GM21367 (cell line): Measurements from ENCODE around the gene ANXA7.
"Not testable (repeated sequence)": the region's sequence is repeated elsewhere in the genome, so short reads cannot be mapped to it uniquely, and the experiment has no call there.

ENCODE experiments used
- ATAC-seq: cut with Tn5 transposase; IDR thresholded peaks from one replicate; pipeline ENCODE4 v1.9.1; 2021; ENCODE audit not compliant: unreplicated experiment

The ANXA7 gene

GRCh38 chr10:73408061-73408460 is 5.8 kb downstream of the ANXA7 start:
- no peak for ATAC-seq

GRCh38 chr10:73407495-73407894 is 6.4 kb downstream of the ANXA7 start:
- no peak for ATAC-seq

- ATAC-seq = no peak
Measured at GRCh38 chr10:73406846-73407245, 7.0 kb downstream of the ANXA7 start.

DNA sequence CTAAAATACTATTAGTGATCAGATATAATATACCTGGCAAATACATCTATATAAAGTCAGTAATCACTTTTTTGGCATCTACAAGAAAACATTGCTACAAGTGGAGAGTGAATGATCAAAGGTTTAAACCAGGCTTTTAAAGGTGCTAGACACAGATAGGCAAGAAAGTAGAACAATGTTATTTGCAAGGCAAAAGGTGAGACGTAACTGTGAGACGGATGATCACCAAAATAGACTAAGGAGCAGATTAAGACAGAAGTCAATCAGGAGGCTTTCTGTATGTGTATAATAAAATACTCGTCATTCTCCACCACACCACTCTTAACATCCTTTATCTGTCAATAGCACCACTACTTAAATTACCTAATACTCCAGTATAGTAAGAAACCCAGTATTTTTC is 8.3 kb downstream of the ANXA7 start:
- no peak for ATAC-seq

- ATAC-seq = no peak
Measured at GRCh38 chr10:73404690-73405089, 9.2 kb downstream of the ANXA7 start.

DNA sequence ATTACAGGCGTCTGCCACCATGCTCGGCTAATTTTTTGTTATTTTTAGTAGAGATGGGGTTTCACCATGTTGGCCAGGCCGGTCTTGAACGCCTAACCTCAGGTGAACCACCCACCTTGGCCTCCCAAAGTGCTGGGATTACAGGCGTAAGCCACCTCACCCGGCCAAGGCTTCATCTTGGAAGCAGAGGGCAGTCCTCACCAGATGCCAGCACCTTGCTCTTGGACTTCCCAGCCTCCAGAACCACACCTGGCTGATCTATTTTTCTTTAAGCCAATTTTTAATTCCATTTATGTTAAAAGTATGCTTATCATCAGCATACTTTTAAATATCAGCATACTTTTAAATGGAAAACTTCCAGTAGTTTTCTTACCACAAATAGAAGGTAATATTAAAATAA is 12.2 kb downstream of the ANXA7 start:
- no peak for ATAC-seq

- no peak for ATAC-seq
Measured at GRCh38 chr10:73399063-73399462, 14.8 kb downstream of the ANXA7 start.

DNA sequence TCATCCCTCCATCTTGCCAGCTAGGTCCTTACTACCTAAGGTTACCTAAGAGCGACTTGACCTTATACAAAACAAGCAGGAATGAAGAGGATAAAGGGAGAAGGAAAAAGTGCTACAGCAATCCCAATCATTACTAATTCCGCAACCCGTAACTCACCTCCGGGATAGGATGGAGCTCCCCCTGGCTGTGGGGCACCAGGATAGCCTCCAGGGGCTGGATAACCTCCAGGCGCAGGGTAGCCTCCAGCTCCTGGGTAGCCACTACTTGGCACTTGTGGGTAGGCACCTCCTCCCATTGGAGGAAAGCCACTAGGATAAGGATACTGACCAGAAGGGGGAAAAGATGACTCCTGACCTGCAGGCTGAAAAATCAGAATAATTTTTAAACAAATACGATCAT is 15.8 kb downstream of the ANXA7 start:
- no peak for ATAC-seq

DNA sequence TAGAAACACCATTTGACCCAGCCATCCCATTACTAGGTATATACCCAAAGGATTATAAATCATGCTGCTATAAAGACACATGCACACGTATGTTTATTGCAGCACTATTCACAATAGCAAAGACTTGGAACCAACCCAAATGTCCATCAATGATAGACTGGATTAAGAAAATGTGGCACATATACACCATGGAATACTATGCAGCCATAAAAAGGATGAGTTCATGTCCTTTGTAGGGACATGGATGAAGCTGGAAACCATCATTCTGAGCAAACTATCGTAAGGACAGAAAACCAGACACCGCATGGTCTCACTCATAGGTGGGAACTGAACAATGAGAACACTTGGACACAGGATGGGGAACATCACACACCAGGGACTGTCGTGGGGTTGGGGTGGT is 19.5 kb downstream of the ANXA7 start:
- not testable (repeated sequence) for ATAC-seq

- ATAC-seq = no peak
Measured at GRCh38 chr10:73388228-73388627, 25.6 kb downstream of the ANXA7 start.

DNA sequence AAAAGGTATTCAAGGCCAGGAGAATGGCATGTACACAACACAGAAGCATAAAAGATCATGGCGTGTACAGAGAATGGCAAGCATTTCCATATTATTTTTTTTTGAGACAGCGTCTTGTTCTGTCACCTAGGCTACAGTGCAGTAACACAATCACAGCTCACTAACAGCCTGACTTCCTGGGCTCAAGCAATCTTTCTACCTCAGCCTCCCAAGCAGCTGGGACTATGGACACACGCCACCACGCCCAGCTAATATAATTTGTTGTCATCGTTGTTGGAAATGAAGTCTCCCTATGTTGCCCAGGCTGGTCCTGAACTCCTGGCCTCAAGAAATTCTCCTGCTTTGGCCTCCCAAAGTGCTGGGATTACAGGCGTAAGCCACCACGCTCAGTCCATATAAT is 27.3 kb downstream of the ANXA7 start:
- ATAC-seq = no peak

DNA sequence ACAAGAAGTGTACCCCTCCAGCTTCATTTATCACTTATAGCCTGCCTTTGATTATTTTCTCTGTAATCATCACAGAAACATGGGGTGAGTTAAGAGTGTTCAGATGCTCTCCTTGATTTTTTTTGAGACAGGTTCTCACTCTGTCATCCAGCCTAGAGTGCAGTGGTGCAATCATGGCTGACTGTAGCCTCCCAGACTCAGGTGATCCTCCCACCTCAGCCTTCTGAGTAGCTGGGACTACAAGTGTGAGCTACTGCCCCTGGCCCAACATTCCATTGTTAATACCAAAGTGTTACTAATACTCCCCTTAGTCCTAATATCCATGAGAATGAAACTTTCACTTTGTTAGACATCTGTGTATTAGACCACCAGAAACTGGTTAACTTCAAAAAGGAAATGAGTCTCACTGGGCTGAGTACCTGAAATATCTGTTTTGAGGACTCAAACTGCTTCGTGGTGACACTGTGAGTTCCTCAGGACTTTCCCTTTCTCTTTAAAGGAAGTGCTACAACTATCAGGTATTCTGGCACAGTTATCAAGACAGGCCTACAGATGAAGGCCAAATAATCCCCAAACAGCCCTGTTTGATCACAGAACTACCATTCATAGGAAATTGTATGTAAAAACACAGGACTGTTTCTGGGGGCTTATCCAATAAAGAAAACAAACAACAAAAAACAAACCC is 34.7 kb downstream of the ANXA7 start:
- ATAC-seq = no peak

GRCh38 chr10:73376679-73377078 is 37.2 kb downstream of the ANXA7 start:
- ATAC-seq = no peak

DNA sequence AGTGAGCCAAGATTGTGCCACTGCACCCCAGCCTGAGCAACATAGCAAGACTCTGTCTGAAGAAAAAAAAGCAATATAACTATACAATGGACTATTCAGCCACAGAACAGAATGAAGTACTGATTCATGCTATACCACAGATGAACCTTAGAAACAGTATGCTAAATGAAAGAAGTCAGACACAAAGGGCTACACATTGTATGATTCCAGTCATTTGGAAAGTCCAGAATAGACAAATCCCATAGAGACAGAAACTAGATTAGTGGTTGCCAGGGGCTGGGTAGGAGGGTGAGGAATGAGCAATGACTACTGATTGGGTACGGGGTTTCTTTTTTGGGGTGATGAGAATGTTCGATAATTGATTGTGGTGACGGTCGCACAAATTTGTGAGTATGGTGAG is 45.6 kb downstream of the ANXA7 start:
- no peak for ATAC-seq

DNA sequence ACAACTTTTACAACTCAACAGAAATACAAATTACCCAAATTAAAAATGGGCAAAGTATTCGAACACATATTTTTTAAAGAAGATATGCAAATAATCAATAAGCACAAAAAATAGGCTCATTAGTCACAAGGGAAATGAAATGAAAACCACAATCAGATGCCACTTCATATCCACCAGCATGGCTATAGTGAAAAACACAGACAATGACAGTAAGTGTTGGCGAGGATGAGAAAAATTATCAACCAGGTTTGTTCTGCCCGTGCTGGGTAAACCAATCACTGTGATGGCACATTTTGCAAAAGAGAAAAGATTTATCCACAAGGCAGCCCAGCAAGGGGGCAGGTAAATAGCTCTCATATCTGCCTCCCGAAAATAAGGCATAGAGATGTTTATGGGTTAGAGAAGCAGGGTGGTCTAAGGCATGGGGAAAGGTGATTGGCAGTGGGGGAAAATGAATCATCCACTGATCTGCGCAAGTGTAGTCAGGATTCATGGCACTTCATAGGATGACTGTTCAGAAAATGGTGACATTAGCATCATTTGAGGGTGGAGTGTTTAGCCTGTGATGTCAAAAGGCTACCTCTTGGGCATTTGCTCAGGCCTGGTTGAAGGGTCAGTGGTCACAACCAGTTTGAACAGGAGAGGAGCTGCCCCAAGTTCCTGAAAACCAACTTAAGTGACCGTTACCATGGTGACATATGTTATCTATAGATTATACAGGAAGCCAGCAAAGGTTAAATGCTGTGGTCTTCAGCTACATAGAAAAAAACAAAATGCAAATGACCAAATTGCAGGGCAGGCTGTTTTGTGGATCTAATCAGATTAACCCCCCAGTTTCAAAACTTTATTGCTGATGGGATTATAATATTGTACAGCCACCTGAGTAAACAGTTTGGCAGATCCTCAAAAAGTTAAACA is 47.2 kb downstream of the ANXA7 start:
- no peak for ATAC-seq

DNA sequence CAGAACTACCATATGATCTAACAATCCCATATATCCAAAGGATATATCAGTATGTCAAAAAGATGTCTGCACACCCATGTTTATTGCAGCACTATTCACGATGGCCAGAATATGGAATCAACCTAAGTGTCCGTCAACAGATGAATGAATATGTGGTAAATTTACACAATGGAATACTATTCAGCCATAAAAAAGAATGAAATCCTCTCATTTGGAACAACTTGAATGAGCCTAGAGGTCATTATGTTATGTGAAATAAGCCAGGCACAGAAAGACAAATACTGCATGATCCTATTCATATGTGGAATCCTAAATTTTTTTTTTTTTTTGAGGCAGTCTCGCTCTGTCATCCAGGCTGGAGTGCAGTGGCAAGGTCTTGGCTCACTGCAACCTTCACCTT is 48.9 kb downstream of the ANXA7 start:
- ATAC-seq = no peak

DNA sequence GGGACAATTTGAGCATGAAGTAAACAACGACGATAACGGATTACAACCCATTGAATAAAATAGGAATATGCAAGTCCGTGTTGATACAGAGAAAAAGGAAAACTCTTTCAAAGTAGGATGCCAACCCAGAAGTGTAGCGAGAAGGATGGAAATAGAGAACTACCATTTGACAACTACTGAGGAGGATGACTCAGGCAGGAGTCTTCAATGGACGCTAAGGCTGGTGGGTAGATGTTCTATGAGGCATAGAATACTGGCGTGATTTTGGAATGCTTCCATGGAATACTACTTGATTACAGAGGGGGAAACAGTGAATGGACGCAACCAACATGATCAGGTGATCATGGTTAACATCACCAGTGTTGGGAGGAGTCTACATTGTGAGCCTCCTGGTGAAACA is 54.4 kb downstream of the ANXA7 start:
- no peak for ATAC-seq

GRCh38 chr10:73358331-73359279 is 55.3 kb downstream of the ANXA7 start, which contains the start of gene CFAP70:
Gene CFAP70 (minus strand): TSS chr10:73358864. CDS start chr10:73354796, 4,068 bp downstream.
- ATAC-seq = peak; percentile 87

DNA sequence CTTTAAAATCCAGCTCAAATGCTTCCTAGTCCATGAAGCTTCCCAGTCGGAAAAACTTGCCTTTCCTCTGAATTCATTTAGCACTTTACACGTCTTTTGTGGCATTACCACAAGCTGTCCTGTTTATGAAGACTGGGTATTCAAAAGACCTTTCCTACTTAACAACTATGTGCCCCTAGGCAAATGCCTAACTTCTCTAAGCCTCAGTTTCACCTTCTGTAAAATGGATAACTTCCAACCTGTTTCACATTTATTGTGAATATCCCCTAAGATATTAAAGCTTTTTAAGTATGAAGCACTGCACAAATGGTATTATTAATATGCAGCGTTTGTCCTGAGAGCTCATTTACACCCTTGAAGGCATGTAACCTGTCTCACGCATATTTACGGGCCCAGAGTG is 56.0 kb downstream of the ANXA7 start:
- ATAC-seq = no peak

- ATAC-seq = no peak
Measured at GRCh38 chr10:73357166-73357565, 56.7 kb downstream of the ANXA7 start.

DNA sequence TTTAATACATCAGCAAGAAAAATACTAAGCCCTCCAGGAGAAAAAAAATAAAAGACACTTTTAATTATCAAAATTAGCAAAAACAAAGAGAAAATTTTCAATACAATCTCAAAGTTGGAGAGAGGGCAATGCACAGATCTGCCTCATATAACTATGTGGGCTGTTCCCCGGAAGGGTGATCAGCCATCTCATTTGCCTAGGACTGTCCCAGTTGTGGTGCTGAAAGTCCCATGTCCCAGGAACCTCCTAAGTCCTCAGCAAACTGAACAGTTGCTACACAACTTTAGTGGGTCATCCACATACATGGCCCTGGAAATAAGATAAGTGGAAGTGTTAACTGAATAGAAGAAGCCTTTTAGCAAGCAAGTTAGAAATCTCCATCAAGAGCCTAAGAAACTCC is 69.6 kb downstream of the ANXA7 start:
- no peak for ATAC-seq
